ENCODE data around the gene COA7.

- TF ChIP-seq CTCF (IDR thresholded peaks at IDR 0.05; ENCODE audit: poor library complexity) (no peak), EZH2 (IDR thresholded peaks at IDR 0.05; ENCODE audit: borderline replicate concordance) (no peak)
Observed at GRCh38 chr1:52738148-52738547, 40.0 kb upstream of the COA7 start.

Data from hepatocyte (in vitro differentiated cells).